Epidermal melanocyte (primary cell): ENCODE data around the gene RBM10.

Source experiments
- DNase-seq: peaks from one replicate; pipeline ENCODE4 v3.0.0; 2011; ENCODE audit warnings: low spot score; ENCODE audit not compliant: insufficient read length

RBM10 gene

DNA sequence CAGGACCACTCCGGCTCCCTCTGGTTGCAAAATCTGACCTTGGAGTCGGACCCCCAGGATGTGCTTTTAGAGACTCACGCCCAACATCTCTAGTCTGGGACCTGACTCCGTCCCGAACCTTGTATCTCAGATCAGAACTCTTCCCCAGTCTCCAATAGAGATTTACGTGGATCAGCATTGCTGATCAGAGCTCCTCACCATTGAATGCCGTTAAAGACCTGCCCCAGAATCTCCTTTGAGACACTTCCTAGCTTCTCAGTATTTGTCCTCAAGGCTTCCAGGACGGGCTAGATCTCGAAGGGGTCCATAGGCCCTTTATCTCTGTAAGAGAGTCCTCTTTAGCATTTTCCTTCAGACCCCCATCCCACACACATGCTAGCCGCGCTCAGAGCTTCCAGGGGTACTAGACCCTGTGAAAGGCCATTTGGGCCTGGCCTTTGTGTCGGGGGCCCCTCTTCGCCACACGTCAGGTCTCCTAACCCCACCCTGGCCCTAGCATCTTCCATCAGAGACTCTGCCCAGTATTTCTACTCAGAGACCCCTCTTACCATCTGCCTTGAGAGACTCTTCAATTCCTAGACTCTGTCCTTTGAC is 49.3 kb downstream of the RBM10 start:
- no peak for DNase-seq

- no peak for DNase-seq
These were observed 51.1 kb downstream of the RBM10 start for GRCh38 chrX:47196098-47196497.

GRCh38 chrX:47197526-47197925 is 52.5 kb downstream of the RBM10 start:
- DNase-seq = no peak

DNA sequence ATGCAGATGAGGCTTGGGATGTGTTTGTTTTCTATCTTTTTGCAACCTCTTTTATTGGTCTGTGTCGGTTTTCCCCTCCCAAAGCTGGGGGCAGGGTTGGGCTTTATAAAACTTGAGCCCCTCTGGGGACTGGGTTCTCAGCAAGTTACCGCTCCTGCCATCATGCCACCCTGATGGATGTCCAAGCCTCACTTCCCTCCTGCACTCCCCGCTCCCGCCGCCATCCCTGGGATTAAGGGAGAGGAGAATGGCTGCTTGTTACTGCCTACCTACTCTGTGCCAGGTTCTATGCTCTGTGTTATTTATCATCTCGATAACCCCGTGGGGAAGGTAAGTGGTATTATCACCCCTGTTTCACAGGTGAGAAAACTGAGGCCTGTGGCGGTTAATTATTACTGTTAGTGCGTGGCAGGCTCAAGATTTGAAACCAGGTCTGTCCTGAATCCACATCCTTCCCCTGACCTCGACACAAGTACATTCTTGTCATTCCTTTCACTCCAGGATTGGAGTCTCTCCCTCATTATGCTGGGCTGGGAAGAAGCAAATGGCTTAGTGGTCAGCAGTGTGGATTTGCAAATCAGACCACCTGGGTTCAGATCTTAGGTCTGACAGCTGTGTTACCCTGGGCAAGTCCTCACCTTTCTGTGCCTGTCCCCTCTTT is 53.1 kb downstream of the RBM10 start:
- no peak for DNase-seq

DNA sequence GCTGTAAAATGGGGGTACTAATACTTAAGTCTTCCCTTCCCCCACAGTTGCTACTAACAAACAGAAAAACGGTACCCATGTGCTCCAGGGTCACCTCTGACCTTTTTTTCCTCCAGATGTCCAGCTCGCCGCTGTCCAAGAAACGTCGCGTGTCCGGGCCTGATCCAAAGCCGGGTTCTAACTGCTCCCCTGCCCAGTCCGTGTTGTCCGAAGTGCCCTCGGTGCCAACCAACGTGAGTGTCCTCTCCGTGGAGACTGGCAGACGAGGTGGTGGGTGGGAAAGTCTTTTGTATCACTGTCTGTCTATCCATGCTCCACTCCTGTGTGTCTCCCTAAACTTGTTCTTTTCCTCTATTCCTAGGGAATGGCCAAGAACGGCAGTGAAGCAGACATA is 53.7 kb downstream of the RBM10 start:
- DNase-seq = no peak

DNA sequence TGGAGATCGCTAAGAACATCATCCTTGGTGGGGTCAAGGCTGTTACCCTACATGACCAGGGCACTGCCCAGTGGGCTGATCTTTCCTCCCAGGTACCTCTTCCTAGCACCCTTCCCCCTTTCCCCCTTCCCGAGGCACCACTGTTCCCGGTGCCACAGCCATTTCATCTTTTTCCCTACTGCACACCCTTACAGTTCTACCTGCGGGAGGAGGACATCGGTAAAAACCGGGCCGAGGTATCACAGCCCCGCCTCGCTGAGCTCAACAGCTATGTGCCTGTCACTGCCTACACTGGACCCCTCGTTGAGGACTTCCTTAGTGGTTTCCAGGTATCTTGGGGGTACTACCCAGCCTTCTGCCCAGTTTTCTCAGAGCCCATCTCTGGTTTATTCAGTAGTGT is 54.3 kb downstream of the RBM10 start:
- DNase-seq = no peak

DNA sequence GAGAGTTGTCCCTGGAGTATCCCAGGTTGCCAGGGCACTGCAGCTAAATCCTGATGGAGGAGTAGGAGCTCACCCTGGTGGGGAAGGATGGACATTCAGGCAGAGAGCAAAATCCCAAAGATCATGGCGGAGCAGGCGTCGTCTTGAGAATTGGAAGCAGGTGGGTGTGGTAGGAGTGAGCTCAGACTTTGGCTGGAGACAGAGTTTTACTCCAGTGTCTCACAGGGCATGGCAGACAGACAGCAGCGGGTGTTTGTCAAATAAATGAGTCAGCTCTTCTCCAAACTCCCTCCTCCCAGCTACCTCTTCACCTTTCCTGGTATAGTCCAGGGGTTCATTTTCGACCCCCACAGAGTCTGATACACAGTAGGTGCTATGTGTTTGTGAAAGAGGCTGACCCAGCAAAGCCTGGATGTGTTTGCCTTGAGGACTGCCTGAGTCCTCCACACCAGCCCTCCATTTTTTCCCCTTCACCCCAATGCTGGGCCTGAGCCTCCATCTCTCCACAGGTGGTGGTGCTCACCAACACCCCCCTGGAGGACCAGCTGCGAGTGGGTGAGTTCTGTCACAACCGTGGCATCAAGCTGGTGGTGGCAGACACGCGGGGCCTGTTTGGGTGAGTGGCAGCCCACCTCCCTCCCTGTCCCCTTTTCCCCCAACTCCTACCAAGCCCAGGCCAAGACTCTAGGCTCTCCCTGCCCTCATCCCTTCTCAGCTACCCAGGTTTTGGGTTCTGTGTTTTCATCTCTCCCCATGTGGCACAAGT is 55.5 kb downstream of the RBM10 start:
- DNase-seq = no peak

GRCh38 chrX:47201345-47201944 is 56.4 kb downstream of the RBM10 start:
- no peak for DNase-seq

DNA sequence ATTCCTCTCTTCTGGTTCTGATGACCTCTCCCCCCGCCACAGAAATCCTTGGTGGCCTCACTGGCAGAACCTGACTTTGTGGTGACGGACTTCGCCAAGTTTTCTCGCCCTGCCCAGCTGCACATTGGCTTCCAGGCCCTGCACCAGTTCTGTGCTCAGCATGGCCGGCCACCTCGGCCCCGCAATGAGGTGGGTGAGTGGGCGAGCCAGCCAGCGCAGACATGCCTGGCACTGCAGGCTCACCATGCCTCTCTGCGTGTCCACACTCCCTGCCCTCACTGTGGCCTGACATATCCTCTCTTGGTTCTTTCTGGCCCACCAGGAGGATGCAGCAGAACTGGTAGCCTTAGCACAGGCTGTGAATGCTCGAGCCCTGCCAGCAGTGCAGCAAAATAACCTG is 57.3 kb downstream of the RBM10 start:
- no peak for DNase-seq

- no peak for DNase-seq
These were observed 57.9 kb downstream of the RBM10 start for GRCh38 chrX:47202877-47203276.

DNA sequence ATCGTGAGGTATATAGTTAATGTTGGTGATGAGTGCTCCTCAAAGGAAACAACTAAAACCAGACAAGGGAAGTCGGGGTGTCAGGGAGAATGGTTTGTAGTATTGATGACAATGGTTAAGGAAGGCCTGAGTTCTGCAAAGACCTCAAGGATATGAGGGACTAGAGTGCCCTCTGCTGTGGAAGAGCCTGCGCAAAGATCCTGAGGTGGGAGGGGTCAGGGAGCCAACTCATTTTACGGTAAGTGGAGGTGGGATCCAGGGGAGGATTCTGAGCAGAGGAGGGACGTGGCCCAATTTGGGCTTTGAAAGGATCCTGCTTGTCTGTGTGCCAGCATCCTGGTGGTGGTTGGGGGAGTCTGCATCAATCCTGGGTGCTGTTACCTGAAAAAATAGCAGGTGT is 59.9 kb downstream of the RBM10 start:
- no peak for DNase-seq

GRCh38 chrX:47206316-47206715 is 61.3 kb downstream of the RBM10 start:
- no peak for DNase-seq

DNA sequence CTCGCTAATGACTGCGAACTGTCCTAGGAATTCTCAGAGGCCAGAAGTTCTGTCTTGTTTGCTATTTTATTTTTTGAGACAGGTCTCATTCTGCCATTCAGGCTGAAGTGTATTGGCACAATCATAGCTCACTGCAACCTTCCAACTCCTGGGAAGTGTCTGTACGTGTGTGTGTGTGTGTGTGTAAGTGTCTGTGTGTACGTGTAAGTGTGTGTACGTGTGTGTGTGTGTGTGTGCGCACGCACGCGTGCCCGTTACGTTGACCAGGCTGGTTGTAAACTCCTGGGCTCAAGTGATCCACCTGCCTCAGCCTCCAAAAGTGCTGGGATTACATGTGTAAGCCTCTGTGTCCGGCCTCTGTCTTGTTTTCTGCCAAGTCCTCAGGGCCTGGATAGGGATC is 63.1 kb downstream of the RBM10 start:
- no peak for DNase-seq

DNA sequence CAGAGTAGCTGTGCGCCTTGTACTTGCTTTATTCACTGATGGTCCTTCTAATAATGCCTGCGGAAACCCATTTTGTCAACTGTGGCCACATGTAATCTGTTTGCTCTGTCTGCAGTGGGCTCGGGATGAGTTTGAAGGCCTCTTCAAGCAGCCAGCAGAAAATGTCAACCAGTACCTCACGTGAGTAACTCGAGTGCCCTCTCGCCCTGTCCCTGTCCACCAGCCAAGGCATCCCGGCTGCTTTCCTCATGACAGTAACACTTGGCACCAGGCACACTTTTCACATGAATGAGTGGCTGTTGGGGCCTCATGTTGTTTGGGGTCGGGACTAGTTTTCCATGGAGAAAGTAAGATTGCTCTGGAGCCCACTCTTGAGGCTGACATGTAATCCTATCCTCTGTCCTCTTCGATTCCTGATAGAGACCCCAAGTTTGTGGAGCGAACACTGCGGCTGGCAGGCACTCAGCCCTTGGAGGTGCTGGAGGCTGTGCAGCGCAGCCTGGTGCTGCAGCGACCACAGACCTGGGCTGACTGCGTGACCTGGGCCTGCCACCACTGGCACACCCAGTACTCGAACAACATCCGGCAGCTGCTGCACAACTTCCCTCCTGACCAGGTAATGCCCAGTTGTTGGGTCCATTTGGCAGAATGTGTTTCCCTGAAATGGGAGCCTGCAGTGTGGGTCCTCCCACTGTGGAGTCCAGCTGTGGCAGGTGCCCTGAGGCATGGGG is 64.7 kb downstream of the RBM10 start:
- no peak for DNase-seq

DNA sequence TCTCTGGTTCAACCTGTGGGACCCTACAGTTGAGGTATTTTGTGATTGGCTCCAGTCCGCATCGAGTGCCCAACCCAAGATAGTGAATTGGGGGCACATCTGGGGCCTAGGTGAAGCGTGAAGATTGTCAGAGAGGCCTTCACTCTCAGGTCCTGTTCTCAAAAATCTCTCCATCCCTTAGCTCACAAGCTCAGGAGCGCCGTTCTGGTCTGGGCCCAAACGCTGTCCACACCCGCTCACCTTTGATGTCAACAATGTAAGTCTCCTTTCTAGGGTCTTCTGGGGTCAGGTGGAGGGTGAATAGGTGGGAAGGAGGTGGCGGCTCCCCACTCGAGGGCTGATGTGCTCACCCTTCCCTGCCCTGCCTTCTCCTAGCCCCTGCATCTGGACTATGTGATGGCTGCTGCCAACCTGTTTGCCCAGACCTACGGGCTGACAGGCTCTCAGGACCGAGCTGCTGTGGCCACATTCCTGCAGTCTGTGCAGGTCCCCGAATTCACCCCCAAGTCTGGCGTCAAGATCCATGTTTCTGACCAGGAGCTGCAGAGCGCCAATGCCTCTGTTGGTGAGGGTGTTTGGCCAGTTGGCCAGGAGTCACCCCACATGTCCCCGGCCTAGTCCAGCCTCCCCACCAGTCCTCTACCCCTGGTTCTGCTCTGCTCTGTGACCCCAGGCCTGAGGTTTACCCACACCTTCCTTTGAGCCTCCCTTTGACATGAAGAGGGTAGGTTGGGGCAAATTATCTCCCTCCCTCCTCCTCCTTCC is 65.8 kb downstream of the RBM10 start:
- no peak for DNase-seq

DNA sequence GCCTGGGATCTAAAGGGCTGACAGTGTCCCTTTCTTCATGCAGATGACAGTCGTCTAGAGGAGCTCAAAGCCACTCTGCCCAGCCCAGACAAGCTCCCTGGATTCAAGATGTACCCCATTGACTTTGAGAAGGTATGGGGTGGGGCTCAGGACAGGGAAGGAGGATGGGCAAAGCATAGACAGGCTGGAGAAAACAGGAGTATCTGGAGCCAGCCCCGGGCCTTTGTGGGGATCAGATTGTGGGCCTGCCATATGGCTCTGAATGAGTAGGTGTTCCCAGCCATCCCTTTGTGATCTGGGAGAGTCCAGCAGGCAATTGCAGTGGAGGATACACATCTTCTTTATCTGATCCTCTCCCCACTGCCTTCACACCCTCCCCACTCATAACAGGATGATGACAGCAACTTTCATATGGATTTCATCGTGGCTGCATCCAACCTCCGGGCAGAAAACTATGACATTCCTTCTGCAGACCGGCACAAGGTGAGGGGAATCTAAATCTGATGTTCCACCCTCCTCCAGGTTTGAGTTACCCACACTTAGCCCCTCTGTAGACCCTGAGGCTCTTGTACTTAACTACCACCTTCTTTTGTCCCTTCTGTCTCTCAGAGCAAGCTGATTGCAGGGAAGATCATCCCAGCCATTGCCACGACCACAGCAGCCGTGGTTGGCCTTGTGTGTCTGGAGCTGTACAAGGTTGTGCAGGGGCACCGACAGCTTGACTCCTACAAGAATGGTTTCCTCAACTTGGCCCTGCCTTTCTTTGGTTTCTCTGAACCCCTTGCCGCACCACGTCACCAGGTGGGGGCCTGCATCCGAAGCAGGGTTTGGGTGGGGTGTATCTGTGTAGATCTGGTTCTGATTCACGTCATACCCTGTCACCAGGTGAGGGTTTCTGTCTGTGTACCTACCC is 67.6 kb downstream of the RBM10 start:
- no peak for DNase-seq

DNA sequence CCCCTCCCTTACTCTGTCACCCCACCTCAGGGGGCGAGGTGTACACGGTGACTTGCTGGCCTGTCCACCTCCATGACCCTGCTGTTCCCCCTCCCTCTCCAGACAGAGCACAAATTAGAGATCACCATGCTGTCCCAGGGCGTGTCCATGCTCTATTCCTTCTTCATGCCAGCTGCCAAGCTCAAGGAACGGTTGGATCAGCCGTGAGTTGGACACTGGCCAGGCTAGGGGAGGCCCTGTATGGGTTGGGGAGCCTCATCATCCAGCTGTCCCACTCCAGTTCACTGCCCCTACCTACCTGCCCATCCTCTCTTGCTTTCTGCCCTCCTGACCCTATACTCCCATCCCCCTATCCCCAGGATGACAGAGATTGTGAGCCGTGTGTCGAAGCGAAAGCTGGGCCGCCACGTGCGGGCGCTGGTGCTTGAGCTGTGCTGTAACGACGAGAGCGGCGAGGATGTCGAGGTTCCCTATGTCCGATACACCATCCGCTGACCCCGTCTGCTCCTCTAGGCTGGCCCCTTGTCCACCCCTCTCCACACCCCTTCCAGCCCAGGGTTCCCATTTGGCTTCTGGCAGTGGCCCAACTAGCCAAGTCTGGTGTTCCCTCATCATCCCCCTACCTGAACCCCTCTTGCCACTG is 69.5 kb downstream of the RBM10 start:
- DNase-seq = no peak

DNA sequence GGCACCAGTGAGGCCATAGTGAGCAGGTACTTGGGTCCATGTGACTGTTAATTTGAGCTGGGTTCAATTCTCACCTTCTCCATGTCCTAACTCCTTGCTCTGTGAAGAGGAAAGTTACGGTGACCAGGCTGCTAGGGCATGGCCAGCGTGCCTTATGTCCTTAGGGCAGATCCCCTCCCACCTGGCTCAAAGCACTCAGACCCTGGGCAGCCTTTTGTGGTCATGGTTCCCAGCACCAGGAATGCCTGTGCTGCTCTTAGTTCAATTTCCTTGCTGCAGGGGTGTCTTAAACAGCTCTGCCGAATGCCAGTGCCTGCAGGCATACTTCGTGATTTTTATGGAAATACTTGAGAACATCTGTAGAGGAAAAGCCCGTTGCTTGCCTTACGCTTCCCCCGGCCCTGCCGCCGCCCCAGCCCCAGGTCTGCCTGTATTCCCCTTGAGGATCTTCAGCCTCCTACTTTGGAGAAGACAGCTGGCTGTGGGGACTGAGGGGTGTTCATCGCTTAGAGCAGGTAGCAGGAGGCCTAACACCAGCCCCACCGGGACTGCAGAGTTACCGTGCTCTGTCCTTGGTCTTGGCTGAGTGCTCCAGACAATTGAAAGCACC is 70.4 kb downstream of the RBM10 start:
- DNase-seq = no peak

GRCh38 chrX:47216393-47216925 is 71.4 kb downstream of the RBM10 start:
- DNase-seq = no peak
